Panc1 (cell line): ENCODE data around the gene IL10RB. TPM values are rescaled to one million over a fixed set of nuclear protein-coding genes. Genes with fewer than 3 reads are reported as not detected.

ENCODE experiments used
- ATAC-seq: fragments of 200-7000 bp; cut with Tn5 transposase; 2 replicates; pipeline ENCODE4 v1.9.1; 2020; ENCODE audit warnings: mild to moderate bottlenecking, moderate library complexity
- BruUV-seq: library from RNA; stranded (reverse); fragments of 400-500 nt; replicated peaks from 2 replicates; lab custom pipeline; 2021; lab: Mats Ljungman, UMichigan
- CTCF ChIA-PET: fragments of 300-600 bp; sonication (Branson Sonifier 250); formaldehyde crosslinking; loops from one replicate; lab custom pipeline; 2022; ENCODE audit warnings: antibody characterized with exemption; lab: Charles Lee
- POLR2A ChIA-PET: fragments of 300-600 bp; sonication (Branson Sonifier 250); formaldehyde crosslinking; loops from one replicate; lab custom pipeline; 2022; ENCODE audit warnings: antibody characterized with exemption; lab: Charles Lee
- DNase-seq: peaks from one replicate; pipeline ENCODE4 v3.0.0-alpha.2; 2010; ENCODE audit warnings: low read depth, low spot score
- H3K27ac ChIP-seq: 2 replicates; pipeline ENCODE4 v1.5.1; 2011; ENCODE audit warnings: mild to moderate bottlenecking, low read length, inconsistent platforms
- H3K27me3 ChIP-seq: fragments of 200-500 bp; sonication (Bioruptor generic); 2 replicates; pipeline ENCODE4 v1.6.0; 2014; ENCODE audit warnings: low read length, inconsistent platforms; ENCODE audit not compliant: control insufficient read depth, insufficient read depth
- H3K36me3 ChIP-seq: fragments of 200-500 bp; sonication (Bioruptor generic); 2 replicates; pipeline ENCODE4 v1.5.1; 2014; ENCODE audit warnings: inconsistent platforms, mild to moderate bottlenecking, low read length, moderate library complexity; ENCODE audit not compliant: control insufficient read depth, insufficient read depth
- H3K4me1 ChIP-seq: 2 replicates; pipeline ENCODE4 v1.5.1; 2011; ENCODE audit warnings: inconsistent platforms, mild to moderate bottlenecking, low read length, moderate library complexity; ENCODE audit not compliant: control insufficient read depth, insufficient read depth
- H3K4me3 ChIP-seq, 2 experiments: 2 replicates each; pipeline ENCODE4 v1.5.1; 2011 to 2012; ENCODE audit warnings: low read depth in 2 of 2, low read length in 2 of 2, mild to moderate bottlenecking in 2 of 2, inconsistent platforms in 1 of 2, moderate library complexity in 1 of 2
- H3K9me3 ChIP-seq: fragments of 200-500 bp; sonication (Bioruptor generic); 2 replicates; pipeline ENCODE4 v1.5.1; 2014; ENCODE audit warnings: low read depth, mild to moderate bottlenecking, inconsistent platforms, low read length, moderate library complexity; ENCODE audit not compliant: control insufficient read depth, insufficient read depth
- CTCF ChIP-seq: fragments of 450-650 bp; IDR thresholded peaks from 2 replicates; pipeline ENCODE4 v1.5.1; 2017; ENCODE audit warnings: mild to moderate bottlenecking
- POLR2AphosphoS5 ChIP-seq: IDR thresholded peaks from 2 replicates; pipeline ENCODE4 v1.6.1; 2012; ENCODE audit warnings: mild to moderate bottlenecking, low read depth, low read length, moderate library complexity
- REST ChIP-seq, 2 experiments: IDR thresholded peaks; 2 replicates each; pipeline ENCODE4 v1.6.1; 2011 to 2012; ENCODE audit warnings: low read depth in 2 of 2, control low read depth in 1 of 2, low read length in 1 of 2, mild to moderate bottlenecking in 1 of 2, moderate library complexity in 1 of 2; ENCODE audit not compliant: insufficient read depth in 1 of 2
- SIN3A ChIP-seq: IDR thresholded peaks from 2 replicates; pipeline ENCODE4 v1.6.1; 2012; ENCODE audit warnings: low read depth, mild to moderate bottlenecking, low read length, moderate library complexity, borderline replicate concordance; ENCODE audit not compliant: insufficient read depth
- TCF7L2 ChIP-seq: IDR thresholded peaks from 2 replicates; pipeline ENCODE4 v1.6.1; 2011; ENCODE audit warnings: mild to moderate bottlenecking, low read depth, low read length, inconsistent platforms
- in situ Hi-C: cut with HindIII; loops from 2 replicates; pipeline ENCODE4 v1.10.0; 2016; ENCODE audit warnings: low sequenced_read_pairs, low pct_unique_long_range_greater_than_20kb
- intact Hi-C: fragments of 100-400 bp; cut with micrococcal nuclease; formaldehyde crosslinking; loops from one replicate; pipeline ENCODE4 v1.10.0; 2022; ENCODE audit not compliant: unreplicated experiment
- total RNA-seq: library from RNA; stranded (reverse); gene quantifications from one replicate; pipeline ENCODE4 v1.2.1, GENCODE V29; 2021; ENCODE audit not compliant: unreplicated experiment

Gene IL10RB
- total RNA-seq, 1 experiment from 2014 or later = 17.7 TPM

GRCh38 chr21:33313183-33313582 is 47.0 kb downstream of the IL10RB start:
- no peak for TF ChIP-seq CTCF
- TF ChIP-seq TCF7L2 = no peak
- TF ChIP-seq REST (IDR thresholded peaks at IDR 0.05; ENCODE audit: insufficient read depth in 1 of 2, low read depth in 2 of 2, low read length in 1 of 2) = no peak
- no peak for TF ChIP-seq SIN3A
- TF ChIP-seq POLR2AphosphoS5 = no peak
- H3K4me3 ChIP-seq = no peak overlapping the region
- no peaks in the 10 kb centered on the region for H3K36me3 ChIP-seq
- H3K27ac ChIP-seq = no peak overlapping the region
- no peaks in the 10 kb centered on the region; the same call in 1 of the 2 replicates for H3K9me3 ChIP-seq
- H3K27me3 ChIP-seq = no peaks in the 10 kb centered on the region
- no TSS peak for BruUV-seq
- no peaks in the 10 kb centered on the region for H3K4me1 ChIP-seq
- in situ Hi-C loops (no loop called here), intact Hi-C loops (no loop called here)
- ChIA-PET POLR2A (interaction anchor here (0.5 kb wide), 1 partner anchor 46 kb away, joined by 3 read pairs; no protein-coding TSS in a partner anchor), CTCF (no interaction called here)
- no peak for ATAC-seq
- no peak for DNase-seq

GRCh38 chr21:33313611-33314010 is 47.4 kb downstream of the IL10RB start:
- Histone ChIP-seq H3K4me1 (no peaks in the 10 kb centered on the region), H3K27ac (no peak overlapping the region), H3K27me3 (no peaks in the 10 kb centered on the region), H3K9me3 (no peaks in the 10 kb centered on the region; the same call in 1 of the 2 replicates), H3K36me3 (no peaks in the 10 kb centered on the region), H3K4me3 (no peak overlapping the region)
- no TSS peak for BruUV-seq
- ATAC-seq (no peak), DNase-seq (no peak)
- in situ Hi-C loops (no loop called here), intact Hi-C loops (no loop called here)
- ChIA-PET CTCF (no interaction called here), POLR2A (no interaction called here)
- no peak for TF ChIP-seq POLR2AphosphoS5
- no peak for TF ChIP-seq SIN3A
- TF ChIP-seq REST (IDR thresholded peaks at IDR 0.05; ENCODE audit: insufficient read depth in 1 of 2, low read depth in 2 of 2, low read length in 1 of 2) = no peak
- TF ChIP-seq TCF7L2 = no peak
- TF ChIP-seq CTCF = no peak
